Stimulated activated CD4-positive, alpha-beta T cell treated with anti-CD3 and anti-CD28 coated beads, TNF-alpha, amount 100 ng/mL, for 1 hour (primary cell): Measurements from ENCODE around the gene KCTD19.

Experiments
- DNase-seq, 3 donors: peaks; one replicate each; pipeline ENCODE4 v3.0.0-alpha.2; 2020; ENCODE audit warnings: low read depth in 3 of 3, low spot score in 1 of 3

KCTD19 gene

GRCh38 chr16:67260426-67261063 lies 66.0 kb downstream of the KCTD19 start:
- no peak for DNase-seq

- DNase-seq: no peak
Measured at GRCh38 chr16:67259705-67260104, 66.8 kb downstream of the KCTD19 start.

GRCh38 chr16:67258161-67258835 lies 68.2 kb downstream of the KCTD19 start:
- no peak for DNase-seq

GRCh38 chr16:67257486-67258160 lies 68.9 kb downstream of the KCTD19 start:
- no peak for DNase-seq

- no peak for DNase-seq
Measured at GRCh38 chr16:67256701-67257230, 69.8 kb downstream of the KCTD19 start.

- no peak for DNase-seq
Measured at GRCh38 chr16:67255553-67256221, 70.9 kb downstream of the KCTD19 start.

- no peak for DNase-seq
Measured at GRCh38 chr16:67254801-67255552, 71.6 kb downstream of the KCTD19 start.

GRCh38 chr16:67252609-67253497 lies 73.7 kb downstream of the KCTD19 start:
- DNase-seq: no peak

- no peak for DNase-seq
Measured at GRCh38 chr16:67250045-67250327, 76.6 kb downstream of the KCTD19 start.

GRCh38 chr16:67249178-67250044 lies 77.1 kb downstream of the KCTD19 start:
- DNase-seq: no peak

- no peak for DNase-seq
Measured at GRCh38 chr16:67248401-67249177, 78.0 kb downstream of the KCTD19 start, which contains the start of gene SLC9A5. TSS of gene SLC9A5 (plus strand) at chr16:67248979. CDS start at chr16:67249015, 36 bp downstream.

- no peak for DNase-seq
Measured at GRCh38 chr16:67248073-67248400, 78.5 kb downstream of the KCTD19 start.

GRCh38 chr16:67247192-67248072 lies 79.1 kb downstream of the KCTD19 start, which contains the start of gene FHOD1:
TSS of gene FHOD1 (minus strand) at chr16:67247481. CDS start at chr16:67247410, 71 bp downstream.
- DNase-seq: peak; percentile 86 to 96 (median 93)

GRCh38 chr16:67246756-67247191 lies 79.8 kb downstream of the KCTD19 start:
- DNase-seq: no peak

GRCh38 chr16:67246081-67246755 lies 80.3 kb downstream of the KCTD19 start:
- DNase-seq: no peak

GRCh38 chr16:67245674-67246080 lies 80.9 kb downstream of the KCTD19 start:
- no peak for DNase-seq

GRCh38 chr16:67245186-67245585 lies 81.4 kb downstream of the KCTD19 start:
- no peak for DNase-seq
